GM12878 (cell line): ENCODE measurements around the gene DPM3. TPM values are rescaled to one million over a fixed set of nuclear protein-coding genes. Genes with fewer than 3 reads are reported as not detected.
A peak's percentile ranks its signal among the peaks of the same experiment; 100 is the strongest.

Experiments
- BCL11A ChIP-seq: IDR thresholded peaks from 2 replicates; pipeline ENCODE4 v1.6.1; 2011; ENCODE audit warnings: low read depth, low read length
- BCL3 ChIP-seq: IDR thresholded peaks from 2 replicates; pipeline ENCODE4 v1.6.1; 2011; ENCODE audit warnings: borderline replicate concordance, low read depth, mild to moderate bottlenecking, moderate library complexity, low read length; ENCODE audit not compliant: insufficient read depth, poor library complexity, severe bottlenecking
- CBFB ChIP-seq: IDR thresholded peaks from 2 replicates; pipeline ENCODE4 v1.6.1; 2016; ENCODE audit warnings: antibody characterized with exemption, low read depth
- CBX3 ChIP-seq: fragments of 200-600 bp; sonication (generic); IDR thresholded peaks from 2 replicates; pipeline ENCODE4 v1.6.1; 2016; ENCODE audit warnings: low read depth, borderline replicate concordance
- CBX5 ChIP-seq: sonication (generic); IDR thresholded peaks from 2 replicates; pipeline ENCODE4 v1.6.1; 2016; ENCODE audit warnings: low read depth, moderate library complexity, mild to moderate bottlenecking, inconsistent platforms
- ESRRA ChIP-seq: IDR thresholded peaks from 2 replicates; pipeline ENCODE4 v1.6.1; 2012; ENCODE audit warnings: mild to moderate bottlenecking, low read length, improper control_type of control experiment
- EZH2 ChIP-seq: IDR thresholded peaks from 2 replicates; pipeline ENCODE4 v1.6.1; 2012; ENCODE audit warnings: low read depth, mild to moderate bottlenecking, control low read depth, inconsistent platforms, low read length, borderline replicate concordance; ENCODE audit not compliant: control insufficient read depth
- FOS ChIP-seq: IDR thresholded peaks from 3 replicates; pipeline ENCODE4 v1.6.1; 2011; ENCODE audit warnings: borderline replicate concordance; ENCODE audit not compliant: insufficient read length; ENCODE audit errors: extremely low read depth
- FOXM1 ChIP-seq: IDR thresholded peaks from 2 replicates; pipeline ENCODE4 v1.6.1; 2012; ENCODE audit warnings: low read depth, mild to moderate bottlenecking, inconsistent platforms, low read length, moderate library complexity
- GATAD2B ChIP-seq: fragments of 450-650 bp; conservative IDR thresholded peaks from 2 replicates; pipeline ENCODE4 v1.6.1; 2017; ENCODE audit warnings: low read depth, mild to moderate bottlenecking, moderate library complexity
- LARP7 ChIP-seq: fragments of 450-650 bp; IDR thresholded peaks from 2 replicates; pipeline ENCODE4 v1.6.1; 2017; ENCODE audit warnings: mild to moderate bottlenecking
- MEF2B ChIP-seq: fragments of 450-650 bp; IDR thresholded peaks from 2 replicates; pipeline ENCODE4 v1.6.1; 2018; ENCODE audit warnings: mild to moderate bottlenecking, moderate library complexity; ENCODE audit not compliant: partially characterized antibody, poor library complexity, severe bottlenecking
- MLLT1 ChIP-seq: fragments of 450-650 bp; IDR thresholded peaks from 2 replicates; pipeline ENCODE4 v1.6.1; 2016; ENCODE audit warnings: mild to moderate bottlenecking
- NBN ChIP-seq: fragments of 450-650 bp; IDR thresholded peaks from 2 replicates; pipeline ENCODE4 v1.6.1; 2016
- POLR2A ChIP-seq: IDR thresholded peaks from 2 replicates; pipeline ENCODE4 v1.6.1; 2011; ENCODE audit warnings: low read depth, mild to moderate bottlenecking, low read length
- POU2F2 ChIP-seq: IDR thresholded peaks from 3 replicates; pipeline ENCODE4 v1.6.1; 2011; ENCODE audit warnings: low read depth, mild to moderate bottlenecking, low read length, borderline replicate concordance
- PRDM15 ChIP-seq: fragments of 450-650 bp; formaldehyde crosslinking; IDR thresholded peaks from 2 replicates; pipeline ENCODE4 v1.4.0; 2020; ENCODE audit warnings: mild to moderate bottlenecking, moderate library complexity
- RB1 ChIP-seq: fragments of 450-650 bp; formaldehyde crosslinking; IDR thresholded peaks from 2 replicates; pipeline ENCODE4 v1.6.1; 2017; ENCODE audit warnings: mild to moderate bottlenecking, borderline replicate concordance
- SMAD1 ChIP-seq: fragments of 450-650 bp; IDR thresholded peaks from 2 replicates; pipeline ENCODE4 v1.6.1; 2018; ENCODE audit warnings: mild to moderate bottlenecking, low read depth; ENCODE audit not compliant: partially characterized antibody
- SMC3 ChIP-seq: IDR thresholded peaks from 2 replicates; pipeline ENCODE4 v1.6.1; 2011; ENCODE audit warnings: low read length, improper control_type of control experiment, borderline replicate concordance
- SUPT20H ChIP-seq: IDR thresholded peaks from 2 replicates; pipeline ENCODE4 v1.6.1; 2011; ENCODE audit warnings: low read depth, mild to moderate bottlenecking, low read length, moderate library complexity, borderline replicate concordance; ENCODE audit not compliant: control insufficient read depth
- USF1 ChIP-seq: IDR thresholded peaks from 2 replicates; pipeline ENCODE4 v1.6.1; 2011; ENCODE audit warnings: borderline replicate concordance, low read depth, mild to moderate bottlenecking, moderate library complexity, mixed read lengths, low read length; ENCODE audit not compliant: insufficient read depth; ENCODE audit errors: extremely low read length
- YBX1 ChIP-seq: fragments of 450-650 bp; IDR thresholded peaks from 2 replicates; pipeline ENCODE4 v1.6.1; 2016; ENCODE audit warnings: antibody characterized with exemption
- ZNF207 ChIP-seq: fragments of 450-650 bp; IDR thresholded peaks from 2 replicates; pipeline ENCODE4 v1.6.1; 2014; ENCODE audit warnings: antibody characterized with exemption, mild to moderate bottlenecking, borderline replicate concordance
- ZNF622 ChIP-seq: fragments of 450-650 bp; IDR thresholded peaks from 2 replicates; pipeline ENCODE4 v1.6.1; 2017; ENCODE audit warnings: mild to moderate bottlenecking, inconsistent platforms
- polyA plus RNA-seq, 11 experiments: library from polyadenylated mRNA; depleted of rRNA in 4 of 11; unstranded in 6 of 11; stranded (reverse) in 5 of 11; fragments of >200 nt; fragmentation: Nextera tagmentation in 4 of 11; fragmentation: Illumina TruSeq in 1 of 11; extraction: Ambion mirVana in 4 of 11; extraction: Trizol in 1 of 11; gene quantifications; 1 replicate in 1 of 11; 2 replicates in 10 of 11; pipeline versions ENCODE4 v1.2.1 to v1.2.3, GENCODE V29; 2011 to 2016; ENCODE audit warnings: inconsistent platforms in 2 of 11, missing spikeins in 2 of 11, low read depth in 1 of 11
- total RNA-seq, 4 experiments: library from RNA; depleted of rRNA in 3 of 4; stranded (reverse); fragments of >200 nt in 3 of 4; fragmentation: Illumina TruSeq in 1 of 4; extraction: Trizol in 1 of 4; gene quantifications; 2 replicates each; pipeline versions ENCODE4 v1.2.1 to v1.2.3, GENCODE V29; 2013 to 2021

Gene DPM3
- total and polyA plus RNA-seq, 10 of the 15 experiments (the other 5 are each of a cell fraction or from before 2014, with no cell fraction given), result 5.9 to 78.7 (median 25.7) TPM

- no peak for TF ChIP-seq ZNF622
- TF ChIP-seq USF1, result no peak
- TF ChIP-seq BCL11A, result no peak
- no peak for TF ChIP-seq PRDM15
- TF ChIP-seq BCL3, result peak; percentile 28
- TF ChIP-seq ZNF207, result no peak
- TF ChIP-seq FOS, result no peak
- no peak for TF ChIP-seq POU2F2
- no peak for TF ChIP-seq CBX3
- TF ChIP-seq MLLT1, result no peak; the same call in 1 of the 2 replicates
- TF ChIP-seq LARP7, result no peak; the same call in 1 of the 2 replicates
- no peak for TF ChIP-seq FOXM1
- no peak for TF ChIP-seq SMC3
- TF ChIP-seq CBX5, result no peak
- peak; percentile 93 for TF ChIP-seq POLR2A
- TF ChIP-seq MEF2B, result no peak
- no peak for TF ChIP-seq SMAD1
- TF ChIP-seq EZH2, result no peak
- TF ChIP-seq RB1, result 0 out of 2 replicates have a peak, but pooled peaks have one; percentile 19
- peak; percentile 58; the same call in 1 of the 2 replicates for TF ChIP-seq CBFB
- no peak for TF ChIP-seq YBX1
- no peak for TF ChIP-seq ESRRA
- TF ChIP-seq NBN, result no peak
- no peak; the same call in none of the 2 replicates for TF ChIP-seq GATAD2B
- no peak for TF ChIP-seq SUPT20H
Measured at GRCh38 chr1:155135415-155136028, 4.8 kb downstream of the DPM3 start, which contains the start of gene SLC50A1 (continued).
